NCI-H1417 treated with DMSO at 0.1 percent for 48 hours (cell line): ENCODE measurements around the gene AKAP1.

Source experiments
- DNase-seq: peaks from one replicate; lab custom pipeline; 2025; lab: John Stamatoyannopoulos, UW

The AKAP1 gene

GRCh38 chr17:57105591-57105990 is 20.5 kb downstream of the AKAP1 start:
- DNase-seq = no peak

GRCh38 chr17:57106107-57106835 is 21.2 kb downstream of the AKAP1 start:
- no peak for DNase-seq

- no peak for DNase-seq
Measured at GRCh38 chr17:57106836-57107497, 21.9 kb downstream of the AKAP1 start.

- no peak for DNase-seq
Measured at GRCh38 chr17:57107498-57108101, 22.6 kb downstream of the AKAP1 start.

- DNase-seq = no peak
Measured at GRCh38 chr17:57108671-57109392, 23.8 kb downstream of the AKAP1 start.

GRCh38 chr17:57109393-57110151 is 24.5 kb downstream of the AKAP1 start:
- DNase-seq = no peak

GRCh38 chr17:57110152-57110542 is 25.1 kb downstream of the AKAP1 start:
- no peak for DNase-seq

GRCh38 chr17:57110579-57111325 is 25.7 kb downstream of the AKAP1 start:
- no peak for DNase-seq

GRCh38 chr17:57111386-57111785 is 26.3 kb downstream of the AKAP1 start:
- DNase-seq = no peak

GRCh38 chr17:57113011-57113410 is 28.0 kb downstream of the AKAP1 start:
- no peak for DNase-seq

- DNase-seq = no peak
Measured at GRCh38 chr17:57113656-57114055, 28.6 kb downstream of the AKAP1 start.

- DNase-seq = no peak
Measured at GRCh38 chr17:57114085-57114673, 29.1 kb downstream of the AKAP1 start.

- DNase-seq = no peak
Measured at GRCh38 chr17:57115377-57115776, 30.3 kb downstream of the AKAP1 start.

- DNase-seq = no peak
Measured at GRCh38 chr17:57115916-57116315, 30.9 kb downstream of the AKAP1 start.

- DNase-seq = no peak
Measured at GRCh38 chr17:57117798-57118197, 32.8 kb downstream of the AKAP1 start.

- DNase-seq = no peak
Measured at GRCh38 chr17:57120814-57121213, 35.8 kb downstream of the AKAP1 start.

GRCh38 chr17:57121308-57122042 is 36.4 kb downstream of the AKAP1 start:
- no peak for DNase-seq

- DNase-seq = no peak
Measured at GRCh38 chr17:57124053-57124452, 39.0 kb downstream of the AKAP1 start.

GRCh38 chr17:57125406-57125805 is 40.4 kb downstream of the AKAP1 start:
- DNase-seq = no peak

- DNase-seq = no peak
Measured at GRCh38 chr17:57125866-57126265, 40.8 kb downstream of the AKAP1 start.
